SK-N-SH (cell line): ENCODE measurements around the gene ISCA2. TPM values are rescaled to one million over a fixed set of nuclear protein-coding genes. Genes with fewer than 3 reads are reported as not detected.
A peak's percentile ranks its signal among the peaks of the same experiment; 100 is the strongest.

ENCODE experiments used
- CTCF ChIA-PET: fragments of 300-600, 350-600 bp; formaldehyde crosslinking; extraction: SDS; loops from one replicate; lab custom pipeline; 2021; lab: Yijun Ruan, JAX
- POLR2A ChIA-PET: fragments of 350-600 bp; sonication (Branson Sonifier 250); formaldehyde crosslinking; extraction: SDS; loops from one replicate; lab custom pipeline; 2020; ENCODE audit warnings: antibody characterized with exemption, inconsistent platforms; lab: Yijun Ruan, JAX
- DNase-seq: peaks from one replicate; pipeline ENCODE4 v3.0.0; 2012
- H2AFZ ChIP-seq: fragments of 200-600 bp; sonication (generic); 2 replicates; pipeline ENCODE4 v1.8.1; 2016; ENCODE audit warnings: antibody characterized with exemption, mild to moderate bottlenecking, low read depth
- H3F3A ChIP-seq: fragments of 200-600 bp; sonication (generic); replicated peaks from 2 replicates; pipeline ENCODE3; 2016; ENCODE audit warnings: antibody characterized with exemption, mild to moderate bottlenecking; ENCODE audit not compliant: insufficient read depth
- H3K27ac ChIP-seq, 2 experiments: fragments of 200-500 bp in 1 of 2; fragments of 200-600 bp in 1 of 2; sonication (Bioruptor generic) in 1 of 2; sonication (generic), shearing (Covaris generic) in 1 of 2; 2 replicates each; pipeline versions ENCODE4 v1.5.1 to v1.6.1; 2014 to 2016; ENCODE audit warnings: low read depth in 2 of 2, inconsistent platforms in 1 of 2, low read length in 1 of 2, mild to moderate bottlenecking in 1 of 2, mixed read lengths in 1 of 2
- H3K27me3 ChIP-seq: fragments of 200-600 bp; sonication (generic), shearing (Covaris generic); 2 replicates; pipeline ENCODE4 v1.6.1; 2016; ENCODE audit warnings: mixed run types; ENCODE audit not compliant: insufficient read depth
- H3K36me3 ChIP-seq, 2 experiments: fragments of 200-500 bp in 1 of 2; fragments of 200-600 bp in 1 of 2; sonication (Bioruptor generic) in 1 of 2; sonication (generic) in 1 of 2; replicated peaks in 1 of 2; 2 replicates each; pipeline versions ENCODE3 to v1.5.1; 2014 to 2016; ENCODE audit warnings: low read length in 1 of 2, mild to moderate bottlenecking in 1 of 2; ENCODE audit not compliant: insufficient read depth in 2 of 2, control insufficient read depth in 1 of 2
- H3K4me1 ChIP-seq, 2 experiments: fragments of 200-500 bp in 1 of 2; fragments of 200-600 bp in 1 of 2; sonication (Bioruptor generic) in 1 of 2; sonication (generic), shearing (Covaris generic) in 1 of 2; 2 replicates each; pipeline versions ENCODE4 v1.5.1 to v1.6.1; 2014 to 2016; ENCODE audit warnings: low read depth in 1 of 2, low read length in 1 of 2, mixed run types in 1 of 2; ENCODE audit not compliant: insufficient read depth in 2 of 2, control insufficient read depth in 1 of 2
- H3K4me2 ChIP-seq: fragments of 200-600 bp; sonication (generic), shearing (Covaris generic); 2 replicates; pipeline ENCODE4 v1.6.1; 2017; ENCODE audit warnings: mixed run types
- H3K4me3 ChIP-seq, 2 experiments: fragments of 200-500 bp in 1 of 2; fragments of 200-600 bp in 1 of 2; sonication (Bioruptor generic) in 1 of 2; sonication (generic), shearing (Covaris generic) in 1 of 2; 2 replicates each; pipeline versions ENCODE4 v1.5.1 to v1.8.1; 2014 to 2016; ENCODE audit warnings: low read depth in 2 of 2, inconsistent platforms in 1 of 2, low read length in 1 of 2, mild to moderate bottlenecking in 1 of 2, mixed read lengths in 1 of 2, moderate library complexity in 1 of 2
- H3K79me2 ChIP-seq: fragments of 200-600 bp; sonication (generic); 2 replicates; pipeline ENCODE4 v1.8.1; 2017; ENCODE audit warnings: mild to moderate bottlenecking; ENCODE audit not compliant: insufficient read depth
- H3K9ac ChIP-seq: fragments of 200-600 bp; sonication (generic); 2 replicates; pipeline ENCODE4 v1.6.1; 2017; ENCODE audit warnings: mixed run types
- H3K9me2 ChIP-seq: fragments of 200-600 bp; sonication (generic); 2 replicates; pipeline ENCODE4 v1.6.1; 2017; ENCODE audit warnings: mixed run types
- H3K9me3 ChIP-seq: fragments of 200-600 bp; sonication (generic); 2 replicates; pipeline ENCODE4 v1.6.1; 2017; ENCODE audit warnings: mixed run types, mild to moderate bottlenecking, moderate library complexity
- H4K20me1 ChIP-seq: fragments of 200-600 bp; sonication (generic); 2 replicates; pipeline ENCODE4 v1.6.1; 2017; ENCODE audit warnings: mild to moderate bottlenecking, mixed run types; ENCODE audit not compliant: insufficient read depth
- CHD2 ChIP-seq: fragments of 150-350 bp; IDR thresholded peaks from 2 replicates; pipeline ENCODE4 v1.6.1; 2018; ENCODE audit warnings: low read length; ENCODE audit not compliant: partially characterized antibody
- ELF1 ChIP-seq: IDR thresholded peaks from 2 replicates; pipeline ENCODE4 v1.4.0; 2012
- FOSL2 ChIP-seq: IDR thresholded peaks from 2 replicates; pipeline ENCODE4 v1.4.0; 2012; ENCODE audit warnings: low read depth, mild to moderate bottlenecking, moderate library complexity, borderline replicate concordance
- GABPA ChIP-seq: IDR thresholded peaks from 2 replicates; pipeline ENCODE4 v1.4.0; 2012; ENCODE audit warnings: low read depth, mild to moderate bottlenecking
- JUND ChIP-seq: IDR thresholded peaks from 2 replicates; pipeline ENCODE4 v1.4.0; 2012
- NFIC ChIP-seq: IDR thresholded peaks from 2 replicates; pipeline ENCODE4 v1.4.0; 2012; ENCODE audit warnings: borderline replicate concordance
- POLR2AphosphoS5 ChIP-seq: IDR thresholded peaks from 2 replicates; pipeline ENCODE4 v1.6.1; 2012; ENCODE audit warnings: low read depth, low read length
- RCOR1 ChIP-seq: fragments of 150-350 bp; IDR thresholded peaks from 2 replicates; pipeline ENCODE4 v1.6.1; 2017; ENCODE audit warnings: antibody characterized with exemption, low read length
- RFX5 ChIP-seq: IDR thresholded peaks from 2 replicates; pipeline ENCODE4 v1.6.1; 2012; ENCODE audit warnings: mild to moderate bottlenecking, improper control_type of control experiment, low read length
- RXRA ChIP-seq: IDR thresholded peaks from 2 replicates; pipeline ENCODE4 v1.4.0; 2012; ENCODE audit warnings: low read depth, mild to moderate bottlenecking, borderline replicate concordance
- SIN3A ChIP-seq: IDR thresholded peaks from 2 replicates; pipeline ENCODE4 v1.6.1; 2012; ENCODE audit warnings: low read depth, mild to moderate bottlenecking, low read length, moderate library complexity, borderline replicate concordance
- SMC3 ChIP-seq: IDR thresholded peaks from 2 replicates; pipeline ENCODE4 v1.6.1; 2012; ENCODE audit warnings: low read depth, low read length, improper control_type of control experiment
- TAF1 ChIP-seq: IDR thresholded peaks from 2 replicates; pipeline ENCODE4 v1.6.1; 2012; ENCODE audit warnings: low read depth, mild to moderate bottlenecking, low read length, moderate library complexity, borderline replicate concordance
- TCF12 ChIP-seq: IDR thresholded peaks from 2 replicates; pipeline ENCODE4 v1.4.0; 2012
- TEAD4 ChIP-seq: IDR thresholded peaks from 2 replicates; pipeline ENCODE4 v1.4.0; 2012; ENCODE audit warnings: mild to moderate bottlenecking, borderline replicate concordance; ENCODE audit not compliant: insufficient read depth
- YY1 ChIP-seq: IDR thresholded peaks from 2 replicates; pipeline ENCODE4 v1.4.0; 2012; ENCODE audit warnings: low read depth, mild to moderate bottlenecking
- polyA plus RNA-seq, 3 experiments: library from polyadenylated mRNA; depleted of rRNA; stranded (reverse); fragments of >200 nt; gene quantifications; 2 replicates each; pipeline ENCODE4 v1.2.3, GENCODE V29; 2012
- TF ChIP-seq, protein P1 (sequence below): fragments of 150-350 bp; IDR thresholded peaks from 2 replicates; pipeline ENCODE4 v1.6.1; 2016; ENCODE audit warnings: mild to moderate bottlenecking, low read depth, low read length
- TF ChIP-seq, protein P2 (sequence below): fragments of 200-600 bp; sonication (generic); IDR thresholded peaks from 2 replicates; pipeline ENCODE4 v1.6.1; 2017; ENCODE audit warnings: antibody characterized with exemption, mild to moderate bottlenecking, moderate library complexity
- TF ChIP-seq, protein P3 (sequence below): fragments of 150-350 bp; IDR thresholded peaks from 2 replicates; pipeline ENCODE4 v1.6.1; 2017; ENCODE audit warnings: antibody characterized with exemption, low read length, low read depth, borderline replicate concordance
- TF ChIP-seq, protein P4 (sequence below): IDR thresholded peaks from 2 replicates; pipeline ENCODE4 v1.4.0; 2012; ENCODE audit warnings: low read depth
- TF ChIP-seq, protein P5 (sequence below): IDR thresholded peaks from 2 replicates; pipeline ENCODE4; 2012

ISCA2 gene
- polyA plus RNA-seq, 1 of the 3 experiments (the other 2 are of a cell fraction): 51.9 TPM

DNA sequence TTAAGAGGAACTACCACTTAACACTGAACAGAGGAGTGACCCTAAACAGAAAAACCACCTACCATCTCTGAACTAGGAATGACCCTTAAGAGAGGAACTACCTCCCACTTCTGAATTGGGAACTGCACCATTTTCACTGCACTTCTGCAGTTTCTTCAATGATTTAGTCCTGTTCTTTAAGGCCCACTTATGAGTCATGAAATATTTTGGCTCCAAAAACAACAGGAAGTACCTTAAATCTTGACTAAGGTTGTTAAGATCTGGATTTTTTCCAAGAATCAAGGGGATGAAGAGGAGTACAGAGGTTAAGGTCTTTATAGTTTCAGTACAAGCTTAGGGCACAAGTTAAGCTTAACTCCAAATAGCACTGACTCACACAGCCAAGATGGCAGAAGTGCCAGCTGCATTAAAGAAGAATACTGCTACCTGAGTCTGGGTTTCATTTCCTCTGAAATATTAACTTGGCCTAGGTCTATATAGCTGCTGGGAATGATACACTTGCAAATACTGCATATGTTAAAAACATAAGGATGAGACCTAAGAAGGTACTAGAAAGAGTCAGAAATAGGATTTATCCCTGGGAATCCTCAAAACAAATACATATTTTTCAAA, 4.7 kb upstream of the ISCA2 start:
- ChIA-PET POLR2A (no interaction called here), CTCF (interaction anchor here (1.5 to 2.7 kb wide), 2 partner anchors 13 to 14 kb away, joined by 7 to 9 read pairs; no protein-coding TSS in a partner anchor)
- H3K4me3 ChIP-seq: no peak overlapping the region
- H3K9ac ChIP-seq: no peak overlapping the region
- no peaks in the 10 kb centered on the region for H4K20me1 ChIP-seq
- peaks cover 6 to 10% of the 10 kb centered on the region in 2 experiments; a peak in 3 of 4 replicates for H3K4me1 ChIP-seq
- H3K27ac ChIP-seq: peak overlapping the region; percentile 6 to 56; a peak in 3 of 4 replicates
- H3K36me3 ChIP-seq: peaks cover 9 to 14% of the 10 kb centered on the region in 2 experiments
- peak; percentile 84 for TF ChIP-seq NFIC
- TF ChIP-seq, protein P1, sequence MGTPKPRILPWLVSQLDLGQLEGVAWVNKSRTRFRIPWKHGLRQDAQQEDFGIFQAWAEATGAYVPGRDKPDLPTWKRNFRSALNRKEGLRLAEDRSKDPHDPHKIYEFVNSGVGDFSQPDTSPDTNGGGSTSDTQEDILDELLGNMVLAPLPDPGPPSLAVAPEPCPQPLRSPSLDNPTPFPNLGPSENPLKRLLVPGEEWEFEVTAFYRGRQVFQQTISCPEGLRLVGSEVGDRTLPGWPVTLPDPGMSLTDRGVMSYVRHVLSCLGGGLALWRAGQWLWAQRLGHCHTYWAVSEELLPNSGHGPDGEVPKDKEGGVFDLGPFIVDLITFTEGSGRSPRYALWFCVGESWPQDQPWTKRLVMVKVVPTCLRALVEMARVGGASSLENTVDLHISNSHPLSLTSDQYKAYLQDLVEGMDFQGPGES: no peak
- peak; percentile 60; the same call in 1 of the 2 replicates for TF ChIP-seq RXRA
- TF ChIP-seq JUND: peak; percentile 56
- TF ChIP-seq SMC3: no peak
- TF ChIP-seq, protein P2, sequence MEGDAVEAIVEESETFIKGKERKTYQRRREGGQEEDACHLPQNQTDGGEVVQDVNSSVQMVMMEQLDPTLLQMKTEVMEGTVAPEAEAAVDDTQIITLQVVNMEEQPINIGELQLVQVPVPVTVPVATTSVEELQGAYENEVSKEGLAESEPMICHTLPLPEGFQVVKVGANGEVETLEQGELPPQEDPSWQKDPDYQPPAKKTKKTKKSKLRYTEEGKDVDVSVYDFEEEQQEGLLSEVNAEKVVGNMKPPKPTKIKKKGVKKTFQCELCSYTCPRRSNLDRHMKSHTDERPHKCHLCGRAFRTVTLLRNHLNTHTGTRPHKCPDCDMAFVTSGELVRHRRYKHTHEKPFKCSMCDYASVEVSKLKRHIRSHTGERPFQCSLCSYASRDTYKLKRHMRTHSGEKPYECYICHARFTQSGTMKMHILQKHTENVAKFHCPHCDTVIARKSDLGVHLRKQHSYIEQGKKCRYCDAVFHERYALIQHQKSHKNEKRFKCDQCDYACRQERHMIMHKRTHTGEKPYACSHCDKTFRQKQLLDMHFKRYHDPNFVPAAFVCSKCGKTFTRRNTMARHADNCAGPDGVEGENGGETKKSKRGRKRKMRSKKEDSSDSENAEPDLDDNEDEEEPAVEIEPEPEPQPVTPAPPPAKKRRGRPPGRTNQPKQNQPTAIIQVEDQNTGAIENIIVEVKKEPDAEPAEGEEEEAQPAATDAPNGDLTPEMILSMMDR: no peak
- no peak for TF ChIP-seq GABPA
- 0 out of 2 replicates have a peak, but pooled peaks have one; percentile 20 for TF ChIP-seq TAF1
- no peak for TF ChIP-seq CHD2
- no peak for TF ChIP-seq TEAD4
- TF ChIP-seq FOSL2: peak; percentile 78; the same call in 1 of the 2 replicates
- TF ChIP-seq, protein P3, sequence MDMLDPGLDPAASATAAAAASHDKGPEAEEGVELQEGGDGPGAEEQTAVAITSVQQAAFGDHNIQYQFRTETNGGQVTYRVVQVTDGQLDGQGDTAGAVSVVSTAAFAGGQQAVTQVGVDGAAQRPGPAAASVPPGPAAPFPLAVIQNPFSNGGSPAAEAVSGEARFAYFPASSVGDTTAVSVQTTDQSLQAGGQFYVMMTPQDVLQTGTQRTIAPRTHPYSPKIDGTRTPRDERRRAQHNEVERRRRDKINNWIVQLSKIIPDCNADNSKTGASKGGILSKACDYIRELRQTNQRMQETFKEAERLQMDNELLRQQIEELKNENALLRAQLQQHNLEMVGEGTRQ: no peak
- TF ChIP-seq, protein P4, sequence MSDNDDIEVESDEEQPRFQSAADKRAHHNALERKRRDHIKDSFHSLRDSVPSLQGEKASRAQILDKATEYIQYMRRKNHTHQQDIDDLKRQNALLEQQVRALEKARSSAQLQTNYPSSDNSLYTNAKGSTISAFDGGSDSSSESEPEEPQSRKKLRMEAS: no peak
- no peak for TF ChIP-seq RCOR1
- TF ChIP-seq, protein P5, sequence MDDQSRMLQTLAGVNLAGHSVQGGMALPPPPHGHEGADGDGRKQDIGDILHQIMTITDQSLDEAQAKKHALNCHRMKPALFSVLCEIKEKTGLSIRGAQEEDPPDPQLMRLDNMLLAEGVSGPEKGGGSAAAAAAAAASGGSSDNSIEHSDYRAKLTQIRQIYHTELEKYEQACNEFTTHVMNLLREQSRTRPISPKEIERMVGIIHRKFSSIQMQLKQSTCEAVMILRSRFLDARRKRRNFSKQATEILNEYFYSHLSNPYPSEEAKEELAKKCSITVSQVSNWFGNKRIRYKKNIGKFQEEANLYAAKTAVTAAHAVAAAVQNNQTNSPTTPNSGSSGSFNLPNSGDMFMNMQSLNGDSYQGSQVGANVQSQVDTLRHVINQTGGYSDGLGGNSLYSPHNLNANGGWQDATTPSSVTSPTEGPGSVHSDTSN: peak; percentile 33; the same call in 1 of the 2 replicates
- no peak for TF ChIP-seq SIN3A
- TF ChIP-seq YY1: peak; percentile 67; the same call in 1 of the 2 replicates
- no peak for TF ChIP-seq POLR2AphosphoS5
- no peak for TF ChIP-seq RFX5
- no peak; the same call in 1 of the 2 replicates for TF ChIP-seq ELF1
- TF ChIP-seq TCF12: peak; percentile 55; the same call in 1 of the 2 replicates
- peaks cover 44% of the 10 kb centered on the region for H3K79me2 ChIP-seq
- no peaks in the 10 kb centered on the region for H3K9me2 ChIP-seq
- peaks cover 23% of the 10 kb centered on the region for H3F3A ChIP-seq
- peak overlapping the region; percentile 32; the same call in 1 of the 2 replicates for H3K4me2 ChIP-seq
- DNase-seq: no peak
- H3K27me3 ChIP-seq: no peaks in the 10 kb centered on the region
- H2AFZ ChIP-seq: no peak overlapping the region
- no peaks in the 10 kb centered on the region for H3K9me3 ChIP-seq
